IPS-18a (cell line): ENCODE measurements around the gene MYO3B.

Experiments used
- H3K27ac ChIP-seq: one replicate; pipeline ENCODE4 v1.5.1; 2013; ENCODE audit warnings: low read length
- H3K27me3 ChIP-seq: one replicate; pipeline ENCODE4 v1.6.1; 2013; ENCODE audit warnings: mild to moderate bottlenecking, low read length; ENCODE audit not compliant: control insufficient read depth, insufficient read depth
- H3K36me3 ChIP-seq: one replicate; pipeline ENCODE4 v1.6.1; 2013; ENCODE audit warnings: low read depth, low read length; ENCODE audit not compliant: control insufficient read depth
- H3K4me1 ChIP-seq: one replicate; pipeline ENCODE4 v1.6.1; 2013; ENCODE audit warnings: low read depth, low read length; ENCODE audit not compliant: control insufficient read depth
- H3K4me3 ChIP-seq: one replicate; pipeline ENCODE4 v1.5.1; 2013; ENCODE audit warnings: low read length
- H3K9ac ChIP-seq: one replicate; pipeline ENCODE4 v1.6.1; 2013; ENCODE audit warnings: mild to moderate bottlenecking, low read length, moderate library complexity
- H3K9me3 ChIP-seq: one replicate; pipeline ENCODE4 v1.6.1; 2013; ENCODE audit warnings: low read depth, low read length; ENCODE audit not compliant: control insufficient read depth

The MYO3B gene

GRCh38 chr2:170288859-170289258 is 110.9 kb downstream of the MYO3B start:
- no peak overlapping the region for H3K9ac ChIP-seq
- H3K27me3 ChIP-seq, result peaks cover 5% of the 10 kb centered on the region
- no peak overlapping the region for H3K27ac ChIP-seq
- no peak overlapping the region for H3K4me3 ChIP-seq
- peaks cover 4% of the 10 kb centered on the region for H3K4me1 ChIP-seq
- H3K36me3 ChIP-seq, result no peaks in the 10 kb centered on the region
- peaks cover 3% of the 10 kb centered on the region for H3K9me3 ChIP-seq

- Histone ChIP-seq H3K9ac (no peak overlapping the region), H3K27me3 (peaks cover 5% of the 10 kb centered on the region), H3K36me3 (no peaks in the 10 kb centered on the region), H3K4me1 (peaks cover 4% of the 10 kb centered on the region), H3K27ac (no peak overlapping the region), H3K9me3 (peaks cover 3% of the 10 kb centered on the region), H3K4me3 (no peak overlapping the region)
Measured at GRCh38 chr2:170291474-170291873, 113.5 kb downstream of the MYO3B start.

GRCh38 chr2:170292415-170292814 is 114.5 kb downstream of the MYO3B start:
- H3K27ac ChIP-seq, result no peak overlapping the region
- H3K36me3 ChIP-seq, result no peaks in the 10 kb centered on the region
- H3K9me3 ChIP-seq, result peaks cover 3% of the 10 kb centered on the region
- no peak overlapping the region for H3K4me3 ChIP-seq
- H3K27me3 ChIP-seq, result peaks cover 5% of the 10 kb centered on the region
- no peak overlapping the region for H3K9ac ChIP-seq
- H3K4me1 ChIP-seq, result peaks cover 4% of the 10 kb centered on the region

- H3K27ac ChIP-seq, result no peak overlapping the region
- H3K4me3 ChIP-seq, result no peak overlapping the region
- H3K36me3 ChIP-seq, result no peaks in the 10 kb centered on the region
- H3K9ac ChIP-seq, result no peak overlapping the region
- no peaks in the 10 kb centered on the region for H3K9me3 ChIP-seq
- H3K27me3 ChIP-seq, result no peaks in the 10 kb centered on the region
- H3K4me1 ChIP-seq, result peaks cover 3% of the 10 kb centered on the region
Measured at GRCh38 chr2:170297496-170297895, 119.5 kb downstream of the MYO3B start.

- Histone ChIP-seq H3K36me3 (no peaks in the 10 kb centered on the region), H3K9ac (no peak overlapping the region), H3K4me3 (no peak overlapping the region), H3K4me1 (peaks cover 5% of the 10 kb centered on the region), H3K27ac (no peak overlapping the region), H3K9me3 (no peaks in the 10 kb centered on the region), H3K27me3 (no peaks in the 10 kb centered on the region)
Measured at GRCh38 chr2:170298115-170298514, 120.2 kb downstream of the MYO3B start.

- no peaks in the 10 kb centered on the region for H3K9me3 ChIP-seq
Measured at GRCh38 chr2:170298861-170299429, 121.0 kb downstream of the MYO3B start.

GRCh38 chr2:170300993-170301392 is 123.0 kb downstream of the MYO3B start:
- Histone ChIP-seq H3K4me1 (peaks cover 5% of the 10 kb centered on the region), H3K9ac (no peak overlapping the region), H3K27ac (no peak overlapping the region), H3K4me3 (no peak overlapping the region), H3K27me3 (no peaks in the 10 kb centered on the region), H3K36me3 (no peaks in the 10 kb centered on the region), H3K9me3 (no peaks in the 10 kb centered on the region)

More at GRCh38 chr2:170298861-170299429, 121.0 kb downstream of the MYO3B start:
- H3K27ac ChIP-seq, result no peak overlapping the region
- H3K4me3 ChIP-seq, result no peak overlapping the region
- peaks cover 5% of the 10 kb centered on the region for H3K4me1 ChIP-seq
- H3K9ac ChIP-seq, result no peak overlapping the region
- no peaks in the 10 kb centered on the region for H3K27me3 ChIP-seq
- H3K36me3 ChIP-seq, result no peaks in the 10 kb centered on the region

GRCh38 chr2:170301626-170302025 is 123.7 kb downstream of the MYO3B start:
- no peak overlapping the region for H3K4me3 ChIP-seq
- H3K27me3 ChIP-seq, result no peaks in the 10 kb centered on the region
- H3K27ac ChIP-seq, result no peak overlapping the region
- no peaks in the 10 kb centered on the region for H3K9me3 ChIP-seq
- no peak overlapping the region for H3K9ac ChIP-seq
- peaks cover 5% of the 10 kb centered on the region for H3K4me1 ChIP-seq
- H3K36me3 ChIP-seq, result no peaks in the 10 kb centered on the region

- H3K9ac ChIP-seq, result no peak overlapping the region
- H3K36me3 ChIP-seq, result no peaks in the 10 kb centered on the region
- no peak overlapping the region for H3K27ac ChIP-seq
- H3K4me3 ChIP-seq, result no peak overlapping the region
- no peaks in the 10 kb centered on the region for H3K9me3 ChIP-seq
- no peaks in the 10 kb centered on the region for H3K27me3 ChIP-seq
- H3K4me1 ChIP-seq, result peaks cover 5% of the 10 kb centered on the region
Measured at GRCh38 chr2:170305711-170306110, 127.8 kb downstream of the MYO3B start.

- H3K27ac ChIP-seq, result no peak overlapping the region
- H3K9ac ChIP-seq, result no peak overlapping the region
- no peaks in the 10 kb centered on the region for H3K9me3 ChIP-seq
- peaks cover 5% of the 10 kb centered on the region for H3K4me1 ChIP-seq
- no peaks in the 10 kb centered on the region for H3K27me3 ChIP-seq
- no peaks in the 10 kb centered on the region for H3K36me3 ChIP-seq
- no peak overlapping the region for H3K4me3 ChIP-seq
Measured at GRCh38 chr2:170306293-170306873, 128.4 kb downstream of the MYO3B start.

GRCh38 chr2:170307052-170307451 is 129.1 kb downstream of the MYO3B start:
- H3K4me1 ChIP-seq, result peaks cover 5% of the 10 kb centered on the region
- no peak overlapping the region for H3K9ac ChIP-seq
- H3K36me3 ChIP-seq, result no peaks in the 10 kb centered on the region
- no peak overlapping the region for H3K27ac ChIP-seq
- H3K9me3 ChIP-seq, result no peaks in the 10 kb centered on the region
- H3K4me3 ChIP-seq, result no peak overlapping the region
- H3K27me3 ChIP-seq, result no peaks in the 10 kb centered on the region
